Ovary (tissue), 9 donors: Measurements from ENCODE around the gene JAK1. TPM values are rescaled to one million over a fixed set of nuclear protein-coding genes. Genes with fewer than 3 reads are reported as not detected.

Source experiments
- DNase-seq, 5 donors: peaks; one replicate each; pipeline ENCODE4 v3.0.0-alpha.2; 2019 to 2020
- H3K27ac ChIP-seq, 2 donors: fragments of 200-600 bp; one replicate each; pipeline versions ENCODE4 v1.5.1 to v1.8.0; 2019 to 2022
- H3K27me3 ChIP-seq: fragments of 200-600 bp; one replicate; pipeline ENCODE4 v1.8.0; 2022
- H3K36me3 ChIP-seq: fragments of 200-600 bp; sonication (generic); one replicate; pipeline ENCODE4 v1.5.1; 2019
- H3K4me1 ChIP-seq: one replicate; pipeline ENCODE4 v1.8.1; 2013; ENCODE audit warnings: mild to moderate bottlenecking, moderate library complexity; ENCODE audit not compliant: insufficient read depth
- H3K4me3 ChIP-seq: fragments of 200-600 bp; sonication (generic); one replicate; pipeline ENCODE4 v1.5.1; 2017
- H3K9me3 ChIP-seq, 2 donors: fragments of 200-600 bp in 1 of 2; sonication (generic) in 1 of 2; one replicate each; pipeline versions ENCODE4 v1.5.1 to v1.8.1; 2013 to 2019; ENCODE audit warnings: mild to moderate bottlenecking in 1 of 2, moderate library complexity in 1 of 2
- CTCF ChIP-seq, 3 donors: fragments of 450-650 bp in 2 of 3; fragments of 200-600 bp in 1 of 3; IDR thresholded peaks; one replicate each; pipeline versions ENCODE4 v1.5.1 to v1.8.0; 2016 to 2022; ENCODE audit warnings: antibody characterized with exemption in 3 of 3, mild to moderate bottlenecking in 1 of 3
- EP300 ChIP-seq: sonication (generic); formaldehyde crosslinking; IDR thresholded peaks from one replicate; pipeline ENCODE4 v1.6.1; 2017; ENCODE audit warnings: antibody characterized with exemption
- POLR2A ChIP-seq: fragments of 450-650 bp; IDR thresholded peaks from one replicate; pipeline ENCODE4 v1.6.1; 2017; ENCODE audit warnings: antibody characterized with exemption, mild to moderate bottlenecking, moderate library complexity
- WGBS, 3 donors: extraction: QIAGEN DNeasy Blood & Tissue Kit in 1 of 3; methylation state at CpG; one replicate each; pipeline versions ENCODE4 v1.1.5 to v1.1.7; 2013 to 2017; 5-methylcytosine and 5-hydroxymethylcytosine counted together
- intact Hi-C, 4 donors: fragments of 100-400 bp; cut with DNase I; formaldehyde crosslinking; loops; one replicate each; pipeline versions ENCODE4 v1.11.0 to v1.15.1; 2022 to 2023
- polyA plus RNA-seq, 2 donors: library from polyadenylated mRNA; stranded (reverse); fragments of 200-250 nt in 1 of 2; fragments of 350-450 nt in 1 of 2; fragmentation: Illumina TruSeq in 1 of 2; extraction: RNeasy Lipid Tissue Mini Kit (QIAGEN cat#74804) in 1 of 2; gene quantifications; one replicate each; pipeline ENCODE4 v1.2.3, GENCODE V29; 2013 to 2014
- total RNA-seq, 7 donors: library from RNA; depleted of rRNA in 2 of 7; stranded (reverse); fragments of >200 nt in 2 of 7; fragmentation: NEBNext Ultra II Directional in 3 of 7; extraction: Animal tissue kit (Norgen Biotek cat#: 25700) in 3 of 7; gene quantifications; one replicate each; pipeline versions ENCODE4 v1.1.0 to v1.2.4, GENCODE V29; 2016 to 2023
- donor health status: DM: no; HTN: no; CAD: no; lungs with moderate emphysema.
- donor health status: DM: no; HTN: no; CAD: no.
- donor health status: Bipolar disorder and iron deficiency.
- donor health status: DM: yes; HTN: yes; CAD: no.
- donor health status: DM: no; HTN: no; CAD: no.
- donor health status: DM: yes; HTN: yes; CAD: no.

The JAK1 gene
- total and polyA plus RNA-seq, 9 donors = 50.9 to 169 (median 127) TPM

- Histone ChIP-seq H3K36me3 (no peaks in the 10 kb centered on the region), H3K27ac (no peak overlapping the region), H3K4me1 (peaks cover 22% of the 10 kb centered on the region), H3K4me3 (no peak overlapping the region), H3K27me3 (no peaks in the 10 kb centered on the region), H3K9me3 (no peaks in the 10 kb centered on the region)
- WGBS, 3 donors = 91 to 93% (median 92%) methylated on average over 16 of the region's 16 CpGs
- TF ChIP-seq POLR2A = no peak
- intact Hi-C loops = loop anchor here in 1 of 4 donors (10.0 kb wide), 1 partner anchor 70 kb away; the partner anchor contains the start of gene JAK1
- no peak for DNase-seq
Measured at GRCh38 chr1:64894438-64895196, 71.7 kb downstream of the JAK1 start.

DNA sequence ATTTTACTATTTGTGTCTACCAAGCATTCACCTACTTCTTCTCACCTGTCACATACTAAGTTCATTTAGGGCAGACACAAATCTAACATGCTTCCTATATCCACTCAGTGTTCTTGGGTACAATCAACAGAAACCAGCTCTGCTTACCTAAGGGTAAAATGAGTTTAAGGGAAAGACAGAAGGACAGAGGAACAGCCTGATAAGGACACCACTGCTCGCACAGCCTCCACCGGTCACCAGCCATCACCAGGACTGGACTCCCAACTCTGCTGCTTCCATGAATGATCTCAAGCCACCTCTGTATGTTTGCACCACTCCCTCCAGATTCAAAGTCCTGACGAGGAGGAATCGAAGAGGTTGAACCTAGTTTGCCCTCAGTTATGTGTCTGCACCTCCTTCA, 72.4 kb downstream of the JAK1 start:
- intact Hi-C loops = loop anchor here in 1 of 4 donors (10.0 kb wide), 1 partner anchor 71 kb away; the partner anchor contains the start of gene JAK1
- Histone ChIP-seq H3K4me3 (no peak overlapping the region), H3K9me3 (no peaks in the 10 kb centered on the region), H3K27ac (no peak overlapping the region), H3K27me3 (no peaks in the 10 kb centered on the region), H3K36me3 (no peaks in the 10 kb centered on the region), H3K4me1 (peaks cover 22% of the 10 kb centered on the region)
- TF ChIP-seq EP300 (no peak), CTCF (IDR thresholded peaks at IDR 0.05) (no peak), POLR2A (no peak)
- WGBS, 3 donors = 95 to 98% (median 95%) methylated on average over 4 of the region's 4 CpGs
- no peak for DNase-seq

DNA sequence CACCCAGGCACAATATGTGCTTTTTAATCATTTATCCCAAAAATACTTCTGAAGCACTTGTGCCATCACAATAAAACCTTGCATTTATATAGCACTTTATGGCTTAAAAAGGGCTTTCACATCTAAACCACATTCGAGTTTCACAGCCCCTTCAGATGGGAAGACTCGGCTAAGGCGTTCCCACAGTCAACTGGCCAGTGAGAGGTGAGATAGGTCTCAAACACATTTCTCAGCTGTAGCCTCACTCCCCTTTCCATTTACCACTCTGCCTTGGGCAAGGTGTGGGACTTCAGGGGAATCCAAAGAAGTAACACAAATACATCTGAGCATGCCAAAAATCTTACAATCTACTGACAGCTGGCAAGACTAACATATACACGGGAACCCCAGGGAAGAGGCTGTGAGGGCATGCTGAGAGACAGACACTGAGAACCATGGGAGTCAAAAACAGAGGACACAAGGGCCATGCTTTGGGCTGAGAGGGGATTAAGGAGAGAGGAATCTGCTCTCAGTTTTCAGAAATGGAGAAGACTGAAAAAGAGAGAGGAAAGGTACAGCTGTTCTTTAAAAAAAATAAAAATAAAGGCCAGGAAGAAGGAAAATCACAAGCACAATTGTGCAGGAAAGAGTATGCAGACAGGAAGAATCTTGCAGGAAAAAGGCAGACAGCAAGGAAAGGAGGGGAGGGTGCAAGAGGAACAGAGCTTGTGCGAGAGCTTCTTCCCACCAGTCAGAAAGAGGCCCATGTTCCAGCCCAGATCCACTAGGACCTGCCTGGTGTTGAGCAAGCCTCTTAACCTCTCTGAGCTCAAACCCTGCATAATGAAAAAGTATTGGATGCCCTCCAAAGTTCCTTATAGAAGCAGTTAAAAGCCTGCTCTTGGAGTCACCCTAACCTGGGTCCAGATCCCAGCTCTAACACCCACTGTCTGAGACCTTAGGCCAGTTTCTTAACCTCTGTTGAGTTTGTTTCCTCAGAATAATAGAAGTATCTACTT, 73.5 kb downstream of the JAK1 start:
- H3K27ac ChIP-seq = no peak overlapping the region
- intact Hi-C loops = loop anchor here in 1 of 4 donors (10.0 kb wide), 1 partner anchor 72 kb away; the partner anchor contains the start of gene JAK1
- peaks cover 21% of the 10 kb centered on the region for H3K4me1 ChIP-seq
- no peaks in the 10 kb centered on the region for H3K9me3 ChIP-seq
- no peaks in the 10 kb centered on the region for H3K36me3 ChIP-seq
- WGBS, 3 donors = 61 to 71% (median 66%) methylated on average over 5 of the region's 5 CpGs
- H3K4me3 ChIP-seq = no peak overlapping the region
- DNase-seq = no peak
- no peak for TF ChIP-seq EP300
- no peak for TF ChIP-seq CTCF (IDR thresholded peaks at IDR 0.05)
- TF ChIP-seq POLR2A = no peak
- no peaks in the 10 kb centered on the region for H3K27me3 ChIP-seq

DNA sequence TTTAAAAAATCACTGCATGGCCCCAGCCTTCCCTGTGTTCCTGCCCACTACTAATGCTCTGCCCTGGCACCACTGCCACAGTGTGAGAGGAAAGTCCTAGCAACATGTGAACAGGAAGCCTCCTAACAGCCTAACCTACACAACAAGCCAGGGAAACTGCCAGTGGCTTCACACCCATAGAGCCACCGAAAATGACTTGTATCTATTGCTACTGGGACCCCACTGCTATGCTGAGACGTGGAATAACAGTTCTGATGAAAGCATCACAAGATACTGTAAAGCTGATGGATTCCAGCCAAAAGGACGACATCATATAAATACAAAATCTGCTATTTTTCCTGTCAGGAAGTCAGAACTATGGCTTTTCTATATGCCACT, 74.9 kb downstream of the JAK1 start:
- Histone ChIP-seq H3K27me3 (no peaks in the 10 kb centered on the region), H3K27ac (no peak overlapping the region), H3K4me3 (no peak overlapping the region), H3K4me1 (peaks cover 22% of the 10 kb centered on the region), H3K9me3 (no peaks in the 10 kb centered on the region), H3K36me3 (no peaks in the 10 kb centered on the region)
- no peak for TF ChIP-seq CTCF (IDR thresholded peaks at IDR 0.05)
- no peak for TF ChIP-seq EP300
- no peak for TF ChIP-seq POLR2A
- WGBS, 3 donors = 48 to 57% (median 50%) methylated on average over 3 of the region's 3 CpGs
- intact Hi-C loops = loop anchor here in 1 of 4 donors (10.0 kb wide), 1 partner anchor 73 kb away; the partner anchor contains the start of gene JAK1
- DNase-seq = no peak
